MM.1S (cell line): Measurements from ENCODE around the gene CDRT15L2.
"Not testable (repeated sequence)": the region's sequence is repeated elsewhere in the genome, so short reads cannot be mapped to it uniquely, and the experiment has no call there.

Experiments
- DNase-seq: peaks from one replicate; pipeline ENCODE4 v3.0.0-alpha.2; 2015
- H2AFZ ChIP-seq: fragments of 300-600 bp; sonication (generic); 2 replicates; pipeline ENCODE4 v1.6.0; 2016; ENCODE audit warnings: antibody characterized with exemption, low read length
- H3F3A ChIP-seq: fragments of 300-600 bp; sonication (generic); 2 replicates; pipeline ENCODE4 v1.6.1; 2016; ENCODE audit warnings: mild to moderate bottlenecking, antibody characterized with exemption, low read length, moderate library complexity, mixed read lengths; ENCODE audit not compliant: insufficient read depth
- H3K27ac ChIP-seq: fragments of 300-600 bp; sonication (generic); 2 replicates; pipeline ENCODE4 v1.5.1; 2016; ENCODE audit warnings: mild to moderate bottlenecking, low read length
- H3K27me3 ChIP-seq: fragments of 300-600 bp; sonication (generic); replicated peaks from 2 replicates; pipeline ENCODE4 v1.6.0; 2016; ENCODE audit warnings: low read length; ENCODE audit not compliant: insufficient read depth
- H3K36me3 ChIP-seq: fragments of 300-600 bp; sonication (generic); replicated peaks from 2 replicates; pipeline ENCODE4 v1.6.1; 2016; ENCODE audit warnings: mild to moderate bottlenecking, low read length, mixed read lengths; ENCODE audit not compliant: insufficient read depth
- H3K4me1 ChIP-seq: fragments of 300-600 bp; sonication (generic); 2 replicates; pipeline ENCODE4 v1.6.1; 2016; ENCODE audit warnings: low read length, mixed read lengths
- H3K4me2 ChIP-seq: fragments of 300-600 bp; sonication (generic); 2 replicates; pipeline ENCODE4 v1.6.0; 2016; ENCODE audit warnings: low read depth, low read length
- H3K4me3 ChIP-seq: fragments of 300-600 bp; sonication (generic); 2 replicates; pipeline ENCODE4 v1.5.1; 2016; ENCODE audit warnings: low read length, mixed read lengths
- H3K79me2 ChIP-seq: fragments of 300-600 bp; sonication (generic); 2 replicates; pipeline ENCODE4 v1.6.1; 2016; ENCODE audit warnings: mixed run types, low read length, mixed read lengths
- H3K9ac ChIP-seq: fragments of 300-600 bp; sonication (generic); 2 replicates; pipeline ENCODE4 v1.6.1; 2016; ENCODE audit warnings: low read length, mixed read lengths
- H3K9me2 ChIP-seq: fragments of 300-600 bp; sonication (generic); replicated peaks from 2 replicates; pipeline ENCODE4 v1.6.1; 2016; ENCODE audit warnings: mild to moderate bottlenecking, low read length, mixed read lengths; ENCODE audit not compliant: insufficient read depth
- H3K9me3 ChIP-seq: fragments of 300-600 bp; sonication (generic); replicated peaks from 2 replicates; pipeline ENCODE4 v1.6.1; 2016; ENCODE audit warnings: mild to moderate bottlenecking, low read length, mixed read lengths; ENCODE audit not compliant: insufficient read depth
- H4K20me1 ChIP-seq: fragments of 300-600 bp; sonication (generic); 2 replicates; pipeline ENCODE4 v1.6.1; 2016; ENCODE audit warnings: mild to moderate bottlenecking, low read length, moderate library complexity, mixed read lengths; ENCODE audit not compliant: insufficient read depth

Gene CDRT15L2

GRCh38 chr17:20547923-20548322 lies 31.6 kb upstream of the CDRT15L2 start:
- H2AFZ ChIP-seq, H3K27me3 ChIP-seq, H3K27ac ChIP-seq, H3K9me3 ChIP-seq, H3F3A ChIP-seq, H3K9ac ChIP-seq, H3K9me2 ChIP-seq, DNase-seq, H4K20me1 ChIP-seq, H3K4me1 ChIP-seq, H3K4me2 ChIP-seq, H3K4me3 ChIP-seq, H3K79me2 ChIP-seq, H3K36me3 ChIP-seq: not testable (repeated sequence)

- H3K9ac ChIP-seq, H3K4me1 ChIP-seq, DNase-seq, H3K27ac ChIP-seq, H3K79me2 ChIP-seq, H3K4me2 ChIP-seq, H3K9me2 ChIP-seq, H3F3A ChIP-seq, H3K9me3 ChIP-seq, H3K4me3 ChIP-seq, H4K20me1 ChIP-seq, H2AFZ ChIP-seq, H3K36me3 ChIP-seq, H3K27me3 ChIP-seq: not testable (repeated sequence)
Observed at GRCh38 chr17:20552920-20553319, 26.6 kb upstream of the CDRT15L2 start.

DNA sequence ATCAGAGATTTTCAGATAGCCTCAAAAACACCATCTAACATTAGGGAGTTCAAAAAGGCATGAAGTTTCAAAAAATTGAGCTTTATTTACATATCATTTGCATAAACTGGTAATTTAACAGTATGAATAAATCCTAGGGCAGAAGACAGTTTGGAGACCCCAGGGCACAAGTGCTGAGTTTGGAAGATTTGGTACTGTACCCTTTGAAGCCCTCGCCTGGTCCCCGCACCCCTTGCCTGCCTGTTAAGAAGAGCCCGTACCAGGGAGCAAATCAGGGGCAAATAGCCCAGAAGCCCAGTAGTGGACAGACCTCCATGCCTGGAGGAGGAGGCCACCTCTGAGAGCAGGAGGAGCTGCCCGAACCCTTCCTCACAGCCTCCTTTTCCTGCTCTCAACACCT lies 24.8 kb upstream of the CDRT15L2 start:
- H3K9me3 ChIP-seq, H3K79me2 ChIP-seq, H3F3A ChIP-seq, H3K9ac ChIP-seq, H3K4me2 ChIP-seq, H3K27ac ChIP-seq, H3K27me3 ChIP-seq, H4K20me1 ChIP-seq, H3K9me2 ChIP-seq, H3K4me1 ChIP-seq, H2AFZ ChIP-seq, H3K4me3 ChIP-seq, DNase-seq, H3K36me3 ChIP-seq: not testable (repeated sequence)

GRCh38 chr17:20555135-20556010 lies 24.2 kb upstream of the CDRT15L2 start:
- not testable (repeated sequence) for DNase-seq, H3K4me2 ChIP-seq, H3K4me3 ChIP-seq, H4K20me1 ChIP-seq, H3K9me2 ChIP-seq, H3K27ac ChIP-seq, H3K27me3 ChIP-seq, H2AFZ ChIP-seq, H3K79me2 ChIP-seq, H3K36me3 ChIP-seq, H3F3A ChIP-seq, H3K9me3 ChIP-seq, H3K9ac ChIP-seq, H3K4me1 ChIP-seq

GRCh38 chr17:20558096-20558495 lies 21.4 kb upstream of the CDRT15L2 start:
- H3K4me1 ChIP-seq, H3K4me3 ChIP-seq, H3K4me2 ChIP-seq, H3K9ac ChIP-seq, H3F3A ChIP-seq, H3K27me3 ChIP-seq, H3K36me3 ChIP-seq, H3K27ac ChIP-seq, H4K20me1 ChIP-seq, H3K9me3 ChIP-seq, H3K79me2 ChIP-seq, H3K9me2 ChIP-seq, DNase-seq, H2AFZ ChIP-seq: not testable (repeated sequence)

DNA sequence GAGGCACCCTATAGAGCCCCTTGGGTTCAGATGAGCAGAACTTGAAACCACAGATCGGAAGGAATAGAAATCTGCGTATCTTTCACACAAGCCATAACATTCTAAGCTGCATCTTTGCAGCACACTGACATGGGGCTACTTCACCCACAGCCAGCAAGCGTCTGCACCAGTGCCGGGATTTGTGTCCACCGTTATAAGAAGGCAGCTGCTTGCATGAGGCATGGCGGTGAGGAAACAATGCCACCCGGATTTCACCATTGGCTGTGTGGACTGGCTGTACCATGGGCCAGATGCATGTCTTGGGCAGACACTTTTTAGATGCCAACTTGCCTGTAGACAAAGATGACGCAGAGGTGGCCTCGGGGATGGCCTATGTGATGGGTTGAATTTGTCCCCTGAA lies 20.5 kb upstream of the CDRT15L2 start:
- not testable (repeated sequence) for H4K20me1 ChIP-seq, H3K79me2 ChIP-seq, DNase-seq, H3K9ac ChIP-seq, H2AFZ ChIP-seq, H3K4me1 ChIP-seq, H3F3A ChIP-seq, H3K4me3 ChIP-seq, H3K27me3 ChIP-seq, H3K9me2 ChIP-seq, H3K27ac ChIP-seq, H3K9me3 ChIP-seq, H3K36me3 ChIP-seq, H3K4me2 ChIP-seq
